Measurements from ENCODE around the gene GPR75.

DNA sequence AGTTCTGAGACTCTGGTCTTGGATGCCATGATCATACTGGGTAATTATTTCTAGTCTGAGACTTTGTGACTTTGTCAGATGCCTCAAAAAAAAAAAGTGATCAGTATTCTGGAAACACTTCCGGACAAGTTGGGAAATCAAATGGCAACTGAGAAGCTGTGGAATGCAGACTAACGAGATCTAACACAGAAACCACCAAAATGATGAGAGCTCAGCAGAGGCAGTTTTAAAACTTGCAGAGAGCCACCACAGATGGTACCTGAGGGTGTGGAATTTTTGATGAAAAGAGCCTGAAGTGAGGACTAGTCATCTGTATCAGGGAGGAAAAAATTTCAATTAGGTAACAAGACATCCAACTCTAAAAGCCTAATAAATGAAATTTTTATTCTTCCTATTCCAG lies 5.5 kb upstream of the GPR75 start:
- TF ChIP-seq SUZ12 (IDR thresholded peaks at IDR 0.05; ENCODE audit: extremely low read depth, insufficient read depth, insufficient read length) (no peak), ZNF274 (IDR thresholded peaks at IDR 0.05; ENCODE audit: low read depth, low read length) (no peak), YY1 (IDR thresholded peaks at IDR 0.05; ENCODE audit: insufficient read depth, insufficient read length) (no peak)

All from NT2/D1 (cell line).